NCI-H187 treated with DMSO at 0.1 percent for 48 hours (cell line): ENCODE measurements around the gene CAMK2G.
"Not testable (repeated sequence)": the region's sequence is repeated elsewhere in the genome, so short reads cannot be mapped to it uniquely, and the experiment has no call there.

Experiments used
- DNase-seq: peaks from one replicate; lab custom pipeline; 2025; lab: John Stamatoyannopoulos, UW

CAMK2G gene

DNA sequence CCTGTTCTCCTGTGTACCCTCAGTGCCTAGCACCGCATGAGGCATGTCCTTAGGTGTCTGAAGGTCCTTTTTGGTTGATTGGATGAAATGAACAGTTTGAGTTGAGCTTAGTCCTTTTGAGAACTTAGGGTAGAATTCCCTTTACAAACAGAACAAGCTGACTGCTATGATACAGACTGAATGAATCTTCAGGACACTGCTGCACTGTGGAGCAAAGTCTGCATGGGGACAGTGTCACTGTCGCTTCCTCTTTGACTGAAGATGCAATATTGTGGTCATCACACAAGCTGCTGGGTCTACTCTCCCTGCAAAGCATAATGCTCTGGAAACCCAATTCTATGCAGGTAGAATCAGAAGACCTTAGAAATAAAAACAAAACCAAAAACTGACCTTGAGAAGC lies 28.0 kb upstream of the CAMK2G start:
- DNase-seq: no peak

DNA sequence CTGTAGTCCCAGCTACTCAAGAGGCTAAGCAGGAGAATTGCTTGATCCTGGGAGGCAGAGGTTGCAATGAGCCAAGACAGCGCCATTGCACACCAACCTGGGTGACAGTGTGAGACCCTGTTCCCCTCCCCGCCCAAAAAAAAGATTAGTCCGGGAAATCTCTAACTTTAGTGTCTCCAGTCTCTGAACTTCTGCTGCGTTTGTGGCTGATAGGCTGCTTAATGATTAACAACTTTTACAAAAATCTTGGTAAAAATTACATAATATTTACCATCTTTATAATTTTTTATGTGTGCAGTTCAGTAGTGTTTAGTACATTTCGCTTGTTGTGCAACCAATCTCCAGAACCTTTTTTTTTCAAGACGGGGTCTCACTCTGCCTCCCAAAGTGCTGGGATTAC lies 26.9 kb upstream of the CAMK2G start:
- no peak for DNase-seq

DNA sequence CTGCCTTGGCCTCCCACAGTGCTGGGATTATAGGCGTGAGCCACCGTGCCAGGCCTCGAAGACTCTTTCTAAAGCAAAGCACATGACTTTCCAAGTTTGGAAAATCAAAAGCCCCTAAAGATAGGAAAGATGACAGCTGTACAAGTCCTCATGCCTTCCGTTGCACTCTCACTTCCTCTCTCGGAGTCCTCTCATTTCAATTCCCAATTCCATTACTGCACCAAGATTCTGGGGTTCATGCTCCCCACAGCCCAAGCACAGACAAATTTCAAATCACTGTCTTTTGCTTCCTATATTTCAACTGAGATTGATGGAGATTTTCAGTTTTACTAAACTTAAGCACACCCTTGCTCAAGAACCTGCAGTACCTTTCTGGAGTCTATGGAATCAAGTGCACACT lies 25.7 kb upstream of the CAMK2G start:
- no peak for DNase-seq

DNA sequence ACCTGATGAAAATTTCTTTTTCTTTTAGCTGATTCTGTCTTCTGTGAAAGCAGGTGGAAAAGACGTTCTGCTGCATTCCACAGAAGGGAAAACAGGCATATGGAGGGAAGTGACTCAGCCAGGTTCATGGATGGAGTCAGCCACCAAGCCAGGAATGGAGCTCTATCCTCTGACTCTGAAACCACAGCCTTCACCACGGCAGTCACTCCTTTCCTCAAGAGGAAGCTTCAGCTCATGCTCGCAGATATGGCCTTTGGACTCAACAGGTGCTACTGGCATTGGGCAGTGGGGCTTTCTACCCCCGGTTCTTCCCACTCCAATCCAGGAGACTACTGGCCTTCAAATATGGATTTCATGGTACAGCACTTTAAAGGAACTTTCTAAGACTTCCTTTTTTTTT lies 25.1 kb upstream of the CAMK2G start:
- DNase-seq: no peak

DNA sequence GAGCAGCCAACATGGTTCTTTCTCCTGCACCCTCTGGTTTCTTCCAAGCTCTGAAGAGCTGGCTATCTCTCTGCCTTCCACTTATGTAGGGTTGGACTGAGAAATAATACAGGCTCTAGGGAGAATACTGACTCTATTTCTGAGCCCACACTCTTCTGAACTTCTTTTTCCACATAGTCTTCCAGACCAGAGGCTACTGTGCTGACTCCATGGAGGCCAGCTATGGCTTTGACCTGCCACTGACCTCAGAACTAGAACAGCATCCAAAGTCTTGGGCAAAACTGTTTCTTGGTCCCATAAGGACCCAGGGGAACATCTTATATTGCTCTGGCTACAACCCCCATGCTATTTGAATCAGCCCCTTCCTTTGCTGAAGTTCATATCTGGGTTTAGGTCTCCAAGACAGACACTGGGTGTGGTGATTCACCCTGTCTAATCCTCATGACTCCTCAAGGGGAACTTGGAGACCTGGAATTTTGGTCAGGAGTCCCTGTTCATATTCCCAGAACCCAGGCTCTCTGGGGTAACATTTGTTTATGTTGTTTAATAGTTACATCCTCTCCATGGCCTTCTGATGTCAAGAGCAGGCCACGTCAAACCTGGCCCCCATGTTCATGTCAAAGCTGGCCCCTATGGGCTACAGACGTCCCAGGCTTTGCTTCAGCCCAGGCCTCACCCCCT lies 24.5 kb upstream of the CAMK2G start:
- DNase-seq: no peak

DNA sequence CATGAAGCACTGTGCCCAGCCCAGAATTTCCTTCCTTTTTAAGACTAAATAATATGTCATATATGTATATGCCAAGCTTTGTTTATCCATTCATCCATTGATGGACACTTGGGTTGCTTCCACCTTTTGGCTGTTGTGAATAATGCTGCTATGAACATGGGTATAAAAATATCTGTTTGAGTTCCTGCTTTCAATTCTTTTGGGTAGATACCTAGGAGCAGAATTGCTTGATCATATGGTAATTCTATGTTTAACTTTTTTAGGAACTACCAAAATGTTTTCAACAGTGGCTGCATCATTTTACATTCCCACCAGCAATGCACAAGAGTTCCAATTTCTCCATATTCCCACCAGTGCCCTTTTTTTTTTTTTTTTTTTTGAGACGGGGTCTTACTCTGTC lies 23.3 kb upstream of the CAMK2G start:
- DNase-seq: no peak

DNA sequence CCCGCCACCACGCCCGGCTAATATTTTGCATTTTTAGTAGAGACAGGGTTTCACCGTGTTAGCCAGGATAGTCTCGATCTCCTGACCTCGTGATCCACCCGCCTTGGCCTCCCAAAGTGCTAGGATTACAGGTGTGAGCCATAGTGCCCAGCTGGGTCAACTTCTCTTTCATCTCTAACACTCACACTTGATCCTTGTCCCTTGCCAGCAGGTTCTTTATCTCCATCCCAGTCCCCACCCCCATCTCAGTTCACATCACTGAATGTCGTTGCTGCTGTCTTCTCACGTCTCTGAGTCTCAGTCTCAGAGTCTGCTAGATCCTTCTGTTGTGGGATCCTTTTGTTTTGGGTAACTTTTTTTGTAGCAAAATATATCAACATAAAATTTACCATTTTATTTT lies 21.0 kb upstream of the CAMK2G start:
- DNase-seq: not testable (repeated sequence)

DNA sequence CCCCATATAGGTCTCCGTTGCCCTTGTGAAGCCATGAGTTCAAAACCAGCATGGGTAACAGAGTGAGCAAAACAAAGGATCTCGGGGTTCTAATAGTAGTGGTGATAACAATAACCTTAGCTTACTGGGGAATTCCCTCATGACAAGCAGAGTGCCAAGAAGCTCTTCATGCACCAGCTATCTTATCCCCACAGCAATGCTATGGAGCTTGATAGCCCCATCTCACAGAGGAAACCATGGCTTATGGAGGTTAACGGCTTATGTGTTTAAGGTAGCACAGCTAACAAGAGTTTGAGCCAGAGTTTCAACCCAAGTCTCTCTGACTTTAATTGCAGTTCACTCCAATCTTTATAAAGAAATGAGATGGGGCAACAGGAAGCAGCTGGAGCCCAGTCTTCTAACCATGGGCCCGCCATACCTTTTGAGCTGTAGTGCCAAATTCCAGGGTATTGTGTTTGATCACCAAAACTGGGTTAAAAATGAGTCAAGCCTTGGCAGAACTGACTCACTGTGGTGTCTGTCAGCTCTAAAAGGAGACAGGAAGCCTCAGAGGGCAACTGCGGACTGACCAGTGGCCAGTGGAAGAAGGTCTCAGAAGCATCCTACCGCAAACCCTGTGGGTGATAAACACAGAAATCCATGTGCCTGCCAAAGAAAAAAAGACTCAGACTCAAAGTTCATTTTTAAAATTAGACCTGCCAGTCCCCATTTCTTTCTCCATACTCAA lies 20.1 kb upstream of the CAMK2G start:
- DNase-seq: no peak

DNA sequence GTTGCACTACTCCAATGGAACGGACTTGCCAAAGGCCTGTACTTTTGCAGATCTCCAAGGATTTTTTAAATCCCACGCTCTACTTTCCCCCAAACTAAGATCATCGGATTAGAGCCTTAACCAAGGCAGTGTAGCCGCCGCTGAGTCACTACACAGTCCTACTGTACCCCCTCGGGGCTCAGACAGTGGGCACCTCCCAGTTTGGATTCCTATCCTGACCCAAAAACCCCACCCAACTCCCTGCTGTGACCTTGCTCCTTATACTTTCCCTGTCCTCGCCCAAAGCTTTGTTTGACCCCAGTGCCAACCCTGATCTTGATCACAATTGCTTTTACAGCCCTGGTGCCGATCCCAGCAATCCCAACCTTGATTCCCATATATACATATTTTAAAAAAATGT lies 19.1 kb upstream of the CAMK2G start:
- DNase-seq: no peak

DNA sequence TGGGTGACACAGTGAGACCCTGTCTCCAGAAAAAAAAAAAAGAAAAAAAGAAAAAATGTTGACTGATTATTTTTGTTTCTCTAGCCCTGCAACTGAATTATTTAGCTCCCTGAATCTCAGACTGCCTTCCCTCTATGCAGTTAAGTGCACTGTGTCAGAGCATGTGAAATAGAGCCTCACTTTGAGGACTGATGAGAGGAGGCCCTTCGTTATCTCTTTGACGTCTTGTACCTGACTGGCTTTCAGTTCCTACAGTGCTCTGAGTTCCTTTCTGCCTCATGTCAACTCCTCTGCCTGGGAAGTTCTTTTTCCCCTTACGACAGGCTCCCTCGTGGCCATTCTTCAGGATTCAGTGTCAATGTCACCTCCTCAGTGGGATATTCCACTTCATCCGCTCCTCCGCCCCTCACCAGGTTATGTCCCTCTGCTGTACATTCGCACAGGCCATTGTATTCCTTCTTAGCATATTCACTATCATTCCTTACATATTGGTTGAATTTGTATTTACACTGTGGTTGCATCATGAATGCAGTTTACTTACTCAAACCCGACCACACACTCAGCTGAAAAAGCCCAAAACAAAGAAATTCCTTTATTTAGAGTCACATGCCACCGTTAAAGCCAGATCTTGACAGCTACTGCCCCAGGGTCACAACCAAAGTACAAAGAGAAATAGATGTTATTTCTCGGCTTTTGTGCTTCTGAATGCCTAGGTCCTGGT lies 18.1 kb upstream of the CAMK2G start:
- DNase-seq: no peak

DNA sequence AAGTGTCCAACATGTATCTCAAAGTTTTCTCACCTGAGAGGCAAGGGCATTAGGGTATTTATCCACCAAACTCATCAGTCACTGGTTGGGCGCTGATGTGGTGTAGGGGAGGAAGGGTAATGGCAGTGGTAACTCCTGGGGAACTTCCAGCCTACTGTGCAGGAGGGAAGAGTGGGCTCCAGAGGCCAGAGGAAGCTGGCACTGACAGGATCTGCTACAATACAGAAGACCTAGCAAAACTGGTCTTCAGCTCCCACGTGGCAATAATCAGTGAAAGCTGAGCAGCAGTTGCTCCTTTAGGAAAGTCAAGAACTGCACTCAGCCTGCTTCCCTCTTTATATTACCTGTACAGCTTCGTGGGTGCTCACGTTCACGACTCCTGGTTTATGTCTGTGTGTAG lies 17.2 kb upstream of the CAMK2G start:
- no peak for DNase-seq

DNA sequence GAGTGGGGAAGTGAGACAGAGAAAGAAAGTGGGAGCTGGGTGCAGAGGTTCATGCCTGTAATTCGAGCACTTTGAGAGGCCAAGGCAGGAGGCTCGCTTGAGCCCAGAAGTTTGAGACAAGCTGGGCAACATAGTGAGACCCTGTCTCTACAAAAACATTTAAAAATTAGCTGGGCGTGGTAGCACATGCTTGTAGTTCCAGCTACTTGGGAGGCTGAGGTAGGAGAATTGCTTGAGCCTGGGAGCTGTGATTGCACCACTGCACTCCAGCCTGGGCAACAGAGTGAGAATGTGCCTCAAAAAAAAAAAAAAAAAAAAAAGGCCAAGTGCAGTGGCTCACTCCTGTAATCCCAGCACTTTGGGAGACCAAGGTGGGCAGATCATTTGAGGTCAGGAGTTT lies 16.5 kb upstream of the CAMK2G start:
- not testable (repeated sequence) for DNase-seq

DNA sequence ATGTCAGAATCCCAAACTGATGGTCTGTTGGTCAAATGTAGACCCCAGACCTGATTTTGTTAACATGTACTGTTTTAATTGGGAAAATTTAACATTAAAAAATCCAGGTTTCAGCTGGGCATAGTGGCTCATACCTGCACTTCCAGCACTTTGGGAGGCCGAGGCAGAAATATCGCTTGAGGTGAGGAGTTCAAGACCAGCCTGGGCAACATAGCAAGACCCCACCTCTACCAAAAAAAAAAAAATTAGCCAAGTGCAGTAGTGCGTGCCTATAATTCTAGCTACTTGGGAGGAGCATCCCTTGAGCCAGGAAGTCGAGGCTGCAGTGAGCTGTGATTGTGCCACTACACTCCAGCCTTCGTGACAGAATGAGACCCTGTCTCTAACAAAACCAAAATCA lies 15.9 kb upstream of the CAMK2G start:
- no peak for DNase-seq

DNA sequence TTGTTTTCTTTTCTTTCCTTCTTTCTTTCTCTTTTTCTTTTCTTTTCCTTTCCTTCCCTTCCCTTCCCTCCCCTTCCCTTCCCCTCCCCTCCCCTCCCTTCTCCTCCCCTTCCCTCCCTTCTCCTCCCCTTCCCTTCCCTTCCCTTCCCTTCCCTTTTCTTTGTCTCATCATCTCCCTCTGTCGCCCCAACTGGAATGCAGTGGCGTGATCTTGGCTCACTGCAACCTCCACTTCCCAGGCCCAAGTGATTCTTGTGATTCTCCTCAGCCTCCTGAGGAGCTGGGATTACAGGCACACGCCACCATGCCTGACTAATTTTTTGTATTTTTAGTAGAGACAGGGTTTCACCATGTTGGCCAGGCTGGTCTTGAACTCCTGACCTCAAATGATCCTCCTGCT lies 15.1 kb upstream of the CAMK2G start:
- DNase-seq: not testable (repeated sequence)

DNA sequence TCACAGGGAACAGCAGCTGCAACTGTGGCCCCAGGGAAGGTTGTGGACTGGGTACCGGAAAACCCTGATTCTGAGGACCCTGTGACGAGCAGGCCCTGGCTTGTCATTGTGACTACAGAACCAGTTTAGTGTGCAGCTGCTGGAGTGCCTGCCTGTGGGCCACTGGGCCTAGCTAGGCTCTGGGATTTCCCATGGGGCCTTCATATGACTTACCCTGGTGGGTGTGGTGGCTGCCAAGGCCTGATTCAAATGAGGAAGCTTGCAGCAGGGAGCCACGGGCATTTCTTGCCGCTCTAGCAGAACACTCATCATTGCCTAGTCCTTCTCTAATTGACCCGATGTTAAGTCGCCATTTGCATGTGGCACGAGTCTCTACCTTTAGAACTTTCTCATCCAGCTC lies 14.7 kb upstream of the CAMK2G start:
- no peak for DNase-seq

DNA sequence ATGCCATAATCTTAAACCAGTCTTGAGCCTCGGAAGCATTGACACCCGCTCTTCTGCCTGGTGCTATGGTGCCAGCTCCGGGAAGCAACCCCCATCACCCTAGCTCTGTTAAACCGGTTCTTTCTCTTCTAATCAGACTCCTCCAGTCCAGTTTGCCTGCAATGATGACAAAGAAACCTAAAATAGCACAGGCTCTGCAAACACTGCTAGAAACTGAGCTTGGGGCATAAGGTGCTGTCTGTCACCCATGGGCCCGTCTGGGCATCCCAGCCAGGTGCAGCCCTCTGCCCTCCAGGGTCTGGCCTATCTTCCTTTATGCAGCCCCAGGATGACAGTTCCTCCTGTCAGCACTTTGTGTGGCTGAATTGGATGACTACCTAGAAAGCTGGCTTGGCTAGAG lies 14.2 kb upstream of the CAMK2G start:
- DNase-seq: no peak

DNA sequence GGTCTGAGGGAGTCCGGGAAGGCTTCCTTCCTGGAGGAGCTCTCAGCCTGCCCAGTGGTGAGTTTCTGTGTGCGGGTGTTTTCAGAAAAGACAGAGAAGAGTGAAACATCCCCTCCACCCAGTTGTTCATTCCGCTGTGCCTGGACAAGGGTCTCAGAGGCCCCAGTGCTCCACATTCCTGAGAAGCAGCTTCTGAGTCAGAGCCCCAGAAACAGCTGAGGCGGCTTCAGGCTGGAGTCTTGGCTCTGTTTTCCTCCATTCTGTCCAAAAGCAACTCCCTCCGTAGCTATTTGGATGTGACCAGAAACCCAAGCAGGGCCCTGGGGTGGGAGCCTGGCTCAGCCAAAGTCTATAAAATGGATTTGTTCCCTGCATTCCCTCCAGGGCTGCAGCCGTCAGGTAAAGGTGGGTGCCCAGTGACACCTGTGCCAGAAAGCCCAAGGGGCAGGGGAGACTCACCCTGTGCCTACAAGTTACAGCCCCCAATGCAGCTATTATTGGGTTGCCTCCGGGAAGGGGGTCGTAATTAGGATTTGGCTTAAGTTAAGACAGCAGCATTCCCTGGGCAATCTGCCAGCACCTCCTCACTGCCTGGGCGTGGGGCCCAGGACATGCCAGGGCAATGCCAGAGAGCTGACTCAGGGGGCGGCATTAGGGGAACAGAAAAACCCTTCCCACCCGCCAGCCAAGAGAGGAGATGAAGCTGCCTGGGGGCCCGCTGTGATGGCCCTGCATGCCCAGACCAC lies 13.1 kb upstream of the CAMK2G start:
- no peak for DNase-seq

DNA sequence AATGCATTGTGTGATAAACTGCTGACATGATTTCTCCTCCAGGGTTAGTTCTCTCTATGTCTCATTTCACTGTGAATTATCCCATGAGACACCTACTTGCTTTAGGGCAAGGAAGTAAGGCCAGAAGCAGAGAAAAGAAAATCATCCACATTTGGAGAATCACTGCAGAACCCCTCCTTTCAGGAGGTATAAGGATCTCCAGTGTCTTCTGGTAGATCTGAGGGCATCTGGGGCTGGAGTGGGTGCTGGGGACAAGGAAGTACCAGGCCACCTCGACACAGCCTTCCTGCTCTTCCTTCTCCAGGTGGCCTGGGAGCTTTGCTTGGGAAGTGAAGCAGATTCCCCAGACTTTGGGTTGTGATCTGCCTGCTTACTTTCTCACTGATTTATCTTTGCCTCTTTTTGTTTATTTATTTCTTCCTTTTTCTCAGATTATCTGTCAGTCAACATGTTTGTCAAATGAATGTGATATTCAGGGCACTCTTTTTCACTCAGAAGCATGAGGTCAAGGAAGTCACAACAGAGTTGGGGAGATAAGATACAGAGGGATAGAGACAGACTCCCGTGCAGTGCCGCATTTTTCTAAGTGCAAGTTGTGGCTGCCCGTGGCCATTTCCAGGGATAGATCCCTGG lies 12.4 kb upstream of the CAMK2G start:
- DNase-seq: no peak

DNA sequence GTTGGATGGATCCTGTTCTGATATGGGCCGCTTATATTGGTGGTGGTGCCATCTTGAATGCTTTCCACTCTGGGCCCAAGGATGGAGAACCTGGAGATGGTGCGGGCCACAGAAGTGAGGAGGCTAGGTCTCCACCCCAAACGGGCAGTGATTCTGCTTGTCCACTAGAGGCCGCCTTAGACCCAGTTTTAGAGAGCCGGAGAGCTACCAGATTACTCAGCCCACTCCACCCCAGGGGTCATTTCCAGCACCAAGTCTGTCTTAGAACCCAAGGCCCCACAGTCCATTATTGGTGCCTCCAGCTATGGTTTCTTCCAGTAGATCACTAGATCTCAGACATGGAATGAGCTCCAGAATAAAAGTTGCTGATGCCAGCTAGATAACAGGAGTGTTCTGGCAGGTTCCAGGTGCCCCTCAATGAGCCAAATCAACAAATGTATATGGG lies 11.8 kb upstream of the CAMK2G start:
- DNase-seq: peak; percentile 18

DNA sequence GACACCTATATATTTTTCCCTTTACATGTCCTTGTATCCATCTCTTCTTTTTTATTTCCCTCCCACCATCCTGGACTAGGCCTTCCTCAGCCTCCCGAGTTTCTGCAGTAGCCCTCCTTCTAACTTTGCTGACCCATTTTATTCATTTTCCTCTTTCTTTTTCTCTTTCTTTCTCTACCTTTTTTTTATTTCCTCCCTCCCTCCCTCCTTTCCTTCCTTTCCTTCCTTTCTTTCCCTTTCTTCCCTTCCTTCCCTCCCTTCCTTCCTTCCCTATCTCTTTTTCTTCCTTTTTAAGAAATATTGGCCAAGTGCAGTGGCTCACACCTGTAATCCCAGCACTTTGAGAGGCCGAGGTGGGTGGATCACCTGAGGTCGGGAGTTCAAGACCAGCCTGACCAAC lies 9.7 kb upstream of the CAMK2G start:
- DNase-seq: no peak

DNA sequence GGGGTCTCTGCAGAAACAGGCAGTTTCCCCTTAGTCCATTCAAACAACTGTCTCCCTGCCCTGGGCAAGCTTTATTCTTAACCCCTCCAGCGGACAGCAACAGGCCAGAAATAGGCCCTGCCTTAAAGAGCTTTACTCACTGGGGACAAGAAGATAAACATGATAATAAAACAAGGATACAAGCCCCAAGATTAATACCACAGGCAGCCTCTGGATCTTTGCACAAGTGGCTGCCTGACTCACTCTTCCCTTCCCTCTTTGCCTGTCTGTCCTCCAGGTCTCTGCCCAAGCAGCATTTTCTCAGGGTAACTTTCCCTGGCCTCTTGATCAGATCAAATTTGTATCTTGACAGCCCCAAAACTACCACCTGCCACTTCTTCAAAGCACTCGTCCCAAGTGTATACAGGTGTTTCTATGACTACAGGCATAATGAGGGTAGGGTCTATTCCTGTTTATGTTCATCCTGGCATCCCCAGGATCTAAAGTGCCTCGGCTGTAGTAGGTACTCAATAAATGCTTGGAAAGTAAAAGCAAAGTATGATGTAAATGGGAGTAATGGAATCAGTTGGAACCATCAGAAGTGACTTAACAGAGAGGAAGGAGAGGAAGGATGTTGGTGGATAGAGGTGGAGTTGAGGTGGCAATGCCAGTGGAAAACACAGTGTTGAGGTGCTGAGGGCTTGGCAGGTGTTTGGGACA lies 7.0 kb upstream of the CAMK2G start:
- DNase-seq: no peak
